GM18517 (cell line): ENCODE measurements around the gene NR2F1.

Experiments used
- ATAC-seq: cut with Tn5 transposase; IDR thresholded peaks from one replicate; pipeline ENCODE4 v1.9.1; 2021; ENCODE audit warnings: mild to moderate bottlenecking, moderate library complexity; ENCODE audit not compliant: unreplicated experiment

The NR2F1 gene

GRCh38 chr5:93635991-93636390 lies 53.0 kb downstream of the NR2F1 start:
- ATAC-seq = peak; percentile 77

GRCh38 chr5:93636837-93637236 lies 53.8 kb downstream of the NR2F1 start:
- no peak for ATAC-seq

- no peak for ATAC-seq
Measured at GRCh38 chr5:93637697-93638096, 54.7 kb downstream of the NR2F1 start.

GRCh38 chr5:93642526-93642925 lies 59.5 kb downstream of the NR2F1 start:
- no peak for ATAC-seq
